ENCODE results near the gene CBARP.

DNA sequence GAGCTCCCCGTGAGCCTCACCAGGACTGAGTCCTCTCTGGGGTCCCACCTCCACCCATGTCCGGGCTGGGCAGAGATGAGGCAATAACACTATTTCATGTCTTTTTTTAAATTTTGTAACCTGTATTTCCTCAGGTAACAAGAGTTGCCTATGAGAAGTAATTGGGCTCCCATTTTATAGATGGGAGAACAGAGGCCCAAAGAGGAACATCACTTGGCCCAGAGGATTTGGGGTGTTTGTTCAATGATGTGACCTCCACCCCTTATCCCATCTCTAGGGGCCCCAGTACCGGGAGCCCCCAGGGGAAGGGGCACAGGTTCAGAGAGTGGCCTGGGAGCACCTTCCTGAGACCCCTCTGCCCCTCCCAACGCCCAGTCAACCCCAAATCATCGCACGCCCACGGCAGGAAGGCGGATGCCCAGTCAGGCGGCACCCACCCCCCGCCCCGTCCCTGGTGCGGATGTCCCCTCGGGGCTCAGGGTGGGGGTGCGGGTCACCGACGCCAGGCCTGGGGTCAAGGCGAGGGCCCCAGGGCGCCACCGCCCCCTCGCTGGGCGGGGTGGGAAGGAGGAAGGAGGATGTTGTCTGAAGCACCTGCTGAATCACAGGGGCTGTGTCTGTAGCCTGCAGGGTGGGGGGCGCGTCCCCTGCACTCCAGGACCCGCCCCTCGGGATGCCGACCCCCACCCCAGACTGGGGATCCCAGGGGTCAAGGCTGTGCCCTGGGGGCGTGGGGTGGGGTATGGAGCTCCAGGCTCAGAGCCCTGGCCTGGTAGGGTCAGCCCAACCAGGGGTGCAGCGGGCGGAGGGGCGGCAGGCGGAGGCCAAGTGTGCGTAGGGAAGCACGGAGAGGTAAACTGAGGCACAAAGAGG lies 22.3 kb upstream of the CBARP start:
- TF ChIP-seq POLR2AphosphoS5 (IDR thresholded peaks at IDR 0.05; ENCODE audit: low read depth, low read length) (no peak), TAF1 (IDR thresholded peaks at IDR 0.05; ENCODE audit: borderline replicate concordance, insufficient read depth, low read length) (no peak; the same call in 1 of the 2 replicates), FOXP2 (optimal IDR thresholded peaks at IDR 0.05; ENCODE audit: borderline replicate concordance, extremely low read depth, extremely low read length, insufficient read depth) (no peak)
- TF ChIP-seq, protein P1, sequence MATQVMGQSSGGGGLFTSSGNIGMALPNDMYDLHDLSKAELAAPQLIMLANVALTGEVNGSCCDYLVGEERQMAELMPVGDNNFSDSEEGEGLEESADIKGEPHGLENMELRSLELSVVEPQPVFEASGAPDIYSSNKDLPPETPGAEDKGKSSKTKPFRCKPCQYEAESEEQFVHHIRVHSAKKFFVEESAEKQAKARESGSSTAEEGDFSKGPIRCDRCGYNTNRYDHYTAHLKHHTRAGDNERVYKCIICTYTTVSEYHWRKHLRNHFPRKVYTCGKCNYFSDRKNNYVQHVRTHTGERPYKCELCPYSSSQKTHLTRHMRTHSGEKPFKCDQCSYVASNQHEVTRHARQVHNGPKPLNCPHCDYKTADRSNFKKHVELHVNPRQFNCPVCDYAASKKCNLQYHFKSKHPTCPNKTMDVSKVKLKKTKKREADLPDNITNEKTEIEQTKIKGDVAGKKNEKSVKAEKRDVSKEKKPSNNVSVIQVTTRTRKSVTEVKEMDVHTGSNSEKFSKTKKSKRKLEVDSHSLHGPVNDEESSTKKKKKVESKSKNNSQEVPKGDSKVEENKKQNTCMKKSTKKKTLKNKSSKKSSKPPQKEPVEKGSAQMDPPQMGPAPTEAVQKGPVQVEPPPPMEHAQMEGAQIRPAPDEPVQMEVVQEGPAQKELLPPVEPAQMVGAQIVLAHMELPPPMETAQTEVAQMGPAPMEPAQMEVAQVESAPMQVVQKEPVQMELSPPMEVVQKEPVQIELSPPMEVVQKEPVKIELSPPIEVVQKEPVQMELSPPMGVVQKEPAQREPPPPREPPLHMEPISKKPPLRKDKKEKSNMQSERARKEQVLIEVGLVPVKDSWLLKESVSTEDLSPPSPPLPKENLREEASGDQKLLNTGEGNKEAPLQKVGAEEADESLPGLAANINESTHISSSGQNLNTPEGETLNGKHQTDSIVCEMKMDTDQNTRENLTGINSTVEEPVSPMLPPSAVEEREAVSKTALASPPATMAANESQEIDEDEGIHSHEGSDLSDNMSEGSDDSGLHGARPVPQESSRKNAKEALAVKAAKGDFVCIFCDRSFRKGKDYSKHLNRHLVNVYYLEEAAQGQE (IDR thresholded peaks at IDR 0.05; ENCODE audit: insufficient read depth in 1 of 2, low read depth in 2 of 2, low read length in 2 of 2) = no peak

Data from PFSK-1 (cell line).